GM18861 (cell line): Measurements from ENCODE around the gene ZNF438.
"Not testable (repeated sequence)": the region's sequence is repeated elsewhere in the genome, so short reads cannot be mapped to it uniquely, and the experiment has no call there.

Experiments
- ATAC-seq: cut with Tn5 transposase; IDR thresholded peaks from one replicate; pipeline ENCODE4 v1.9.1; 2021; ENCODE audit not compliant: unreplicated experiment

Gene ZNF438

GRCh38 chr10:31031558-31032257, at the start of gene ZNF438:
Gene ZNF438, minus strand, starts transcription at chr10:31031865. Its CDS starts 154,831 bp downstream, at chr10:30877034.
- ATAC-seq: peak; percentile 77

GRCh38 chr10:31076610-31076988, 44.9 kb upstream of the ZNF438 start:
- ATAC-seq: no peak

- no peak for ATAC-seq
Measured at GRCh38 chr10:31075881-31076609, 44.4 kb upstream of the ZNF438 start.

DNA sequence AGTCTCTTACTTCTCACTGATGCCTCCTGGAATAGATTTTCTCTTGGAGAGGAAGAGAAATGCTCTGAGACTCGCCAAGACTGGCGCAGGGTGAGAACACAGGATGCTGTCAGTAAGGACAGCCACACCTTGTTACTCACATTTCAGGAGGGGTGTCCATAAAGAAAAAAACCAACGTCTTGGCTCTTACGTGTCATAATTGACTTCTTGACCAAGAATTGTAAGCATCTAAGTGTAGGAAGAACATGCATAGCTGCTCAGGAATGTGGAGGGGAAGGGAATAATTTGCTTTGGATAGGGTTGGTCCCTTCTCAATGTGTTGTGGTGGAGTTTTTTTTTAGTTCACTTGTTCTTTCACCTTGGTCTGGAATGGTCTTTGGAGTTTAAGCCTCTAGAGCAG, 43.8 kb upstream of the ZNF438 start:
- no peak for ATAC-seq

DNA sequence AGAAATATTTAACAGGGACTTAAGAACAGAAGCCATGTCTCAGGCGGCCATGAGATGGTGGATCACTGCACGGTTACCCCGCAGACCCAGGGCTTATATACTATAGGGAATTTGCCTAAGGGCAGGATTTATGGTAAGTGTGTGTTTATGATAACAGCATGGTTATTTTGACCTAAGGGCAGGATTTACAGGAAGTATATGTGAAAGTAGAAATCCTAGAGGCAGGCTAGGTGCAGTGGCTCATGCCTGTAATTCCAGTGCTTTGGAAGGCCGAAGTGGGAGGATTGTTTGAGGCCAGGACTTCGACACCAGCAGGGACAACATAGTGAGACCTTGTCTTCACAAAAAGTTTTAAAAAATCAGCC, 43.0 kb upstream of the ZNF438 start:
- ATAC-seq: no peak

- ATAC-seq: no peak
Measured at GRCh38 chr10:31073996-31074721, 42.5 kb upstream of the ZNF438 start.

GRCh38 chr10:31073211-31073610, 41.5 kb upstream of the ZNF438 start:
- ATAC-seq: no peak

DNA sequence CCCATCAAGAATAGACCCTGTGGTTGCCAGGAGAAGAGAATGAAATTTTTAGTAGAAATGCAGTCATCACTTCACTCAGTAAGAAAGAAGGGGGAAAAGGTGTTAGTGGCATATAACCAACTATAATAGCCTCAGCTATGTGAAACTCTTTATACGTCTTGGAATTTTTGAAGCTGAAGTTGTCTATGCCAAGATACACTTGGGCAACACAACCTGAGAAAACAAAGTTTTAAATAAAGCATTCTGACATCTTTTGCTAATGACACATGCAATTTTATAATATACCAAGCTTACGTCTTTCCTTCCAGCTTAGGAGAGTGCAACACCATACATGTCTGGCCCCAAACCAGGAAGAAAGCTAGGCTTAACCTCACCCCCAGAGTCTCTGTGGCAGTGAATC, 40.8 kb upstream of the ZNF438 start:
- no peak for ATAC-seq

- no peak for ATAC-seq
Measured at GRCh38 chr10:31071232-31072005, 39.8 kb upstream of the ZNF438 start.

DNA sequence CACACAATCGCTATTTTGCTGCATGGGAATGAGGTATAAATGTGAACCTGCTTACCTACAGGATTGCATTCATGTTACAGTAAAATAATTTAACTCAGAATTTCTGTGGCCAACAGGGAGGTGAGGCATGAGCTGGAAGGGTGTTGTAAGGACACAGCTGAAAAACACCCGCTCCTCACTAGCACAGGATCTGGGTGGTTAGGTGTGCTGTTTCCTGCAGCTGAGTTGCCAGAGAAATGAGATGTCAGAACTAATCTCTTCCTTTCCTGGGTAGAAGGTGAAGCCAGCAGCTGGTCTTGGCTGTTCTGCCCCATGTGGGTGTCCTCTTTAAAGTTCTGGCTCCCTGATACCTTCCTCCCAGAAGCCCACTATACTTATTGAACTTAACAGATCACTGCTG, 39.0 kb upstream of the ZNF438 start:
- ATAC-seq: no peak

DNA sequence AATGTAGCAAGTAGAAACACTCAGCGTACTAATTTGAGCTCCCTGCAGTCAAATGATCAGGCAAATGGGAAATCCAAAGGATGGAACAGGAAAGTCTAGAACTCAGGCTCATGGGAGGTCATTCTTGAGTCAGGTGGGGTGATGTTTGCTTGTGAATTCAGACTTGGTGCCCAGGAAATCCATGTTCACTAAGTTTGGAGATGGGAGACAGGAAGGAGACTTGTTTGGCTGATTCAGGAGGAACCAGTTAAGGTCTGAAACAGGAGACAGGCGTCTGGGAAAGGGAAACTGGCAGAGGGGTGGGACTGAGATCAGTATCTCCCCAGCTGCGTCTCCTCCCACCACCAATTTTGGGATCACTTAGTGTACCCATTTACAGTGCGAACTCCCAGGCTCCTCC, 38.4 kb upstream of the ZNF438 start:
- no peak for ATAC-seq

GRCh38 chr10:31069411-31069810, 37.7 kb upstream of the ZNF438 start:
- ATAC-seq: no peak

DNA sequence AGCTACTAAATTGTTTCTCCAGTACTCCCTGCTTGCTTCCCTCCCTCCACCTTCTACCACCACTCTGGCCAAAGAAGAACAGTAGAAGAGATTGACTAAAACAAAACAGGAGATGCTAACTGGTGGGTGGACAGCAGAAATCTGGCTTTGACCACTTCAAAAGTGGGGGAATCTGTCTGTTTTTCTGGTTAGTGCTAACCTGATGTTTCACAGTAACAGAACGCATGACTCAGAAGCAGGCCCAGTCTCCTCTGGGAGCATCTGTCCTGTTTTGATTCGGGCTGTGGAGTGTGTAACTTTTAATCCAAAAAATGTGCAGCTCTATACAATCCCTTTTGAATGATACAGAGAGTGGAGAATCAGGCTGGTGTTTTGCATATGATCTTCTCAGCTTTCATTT, 32.7 kb upstream of the ZNF438 start:
- ATAC-seq: no peak

DNA sequence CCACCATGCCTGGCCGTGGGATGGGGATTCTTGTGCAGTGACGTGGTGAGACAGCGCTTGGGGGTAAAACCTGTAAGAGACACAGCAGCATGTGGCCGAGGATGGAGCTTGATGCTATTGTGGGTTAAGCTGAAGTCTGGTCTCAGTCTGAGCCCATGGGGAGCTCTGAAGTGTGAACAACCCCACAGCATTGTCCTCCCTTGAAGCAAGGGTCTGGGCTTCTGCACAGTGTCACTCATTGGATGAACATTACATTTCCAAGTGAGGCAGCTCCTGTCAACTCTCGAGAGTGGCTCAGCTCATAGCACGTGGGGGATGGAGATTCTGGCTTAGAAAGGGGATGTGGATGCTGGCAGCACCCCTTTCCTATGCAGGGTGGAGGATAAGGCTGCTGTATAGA, 32.2 kb upstream of the ZNF438 start:
- no peak for ATAC-seq

DNA sequence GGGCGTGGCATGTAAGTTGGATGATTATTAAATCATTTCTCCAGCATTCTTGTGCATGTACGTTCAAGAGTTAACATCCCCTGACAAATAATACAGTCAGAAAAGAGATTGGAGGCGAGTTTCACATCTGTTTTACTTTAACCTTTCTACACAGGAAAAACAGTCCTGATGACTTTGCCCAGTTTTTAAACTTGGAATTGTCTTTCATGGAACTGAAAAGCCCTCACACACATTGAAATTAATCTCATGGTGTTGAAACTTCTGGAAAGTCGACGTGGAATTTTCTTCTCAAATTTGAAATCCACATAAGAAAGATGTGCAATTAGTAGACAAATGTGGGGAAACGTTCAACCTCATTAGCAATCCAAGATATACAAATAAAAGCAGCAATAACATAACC, 31.2 kb upstream of the ZNF438 start:
- ATAC-seq: no peak

- ATAC-seq: no peak
Measured at GRCh38 chr10:31061941-31062340, 30.3 kb upstream of the ZNF438 start.

GRCh38 chr10:31058795-31059703, 27.4 kb upstream of the ZNF438 start:
- ATAC-seq: no peak

GRCh38 chr10:31056678-31057077, 25.0 kb upstream of the ZNF438 start:
- not testable (repeated sequence) for ATAC-seq

DNA sequence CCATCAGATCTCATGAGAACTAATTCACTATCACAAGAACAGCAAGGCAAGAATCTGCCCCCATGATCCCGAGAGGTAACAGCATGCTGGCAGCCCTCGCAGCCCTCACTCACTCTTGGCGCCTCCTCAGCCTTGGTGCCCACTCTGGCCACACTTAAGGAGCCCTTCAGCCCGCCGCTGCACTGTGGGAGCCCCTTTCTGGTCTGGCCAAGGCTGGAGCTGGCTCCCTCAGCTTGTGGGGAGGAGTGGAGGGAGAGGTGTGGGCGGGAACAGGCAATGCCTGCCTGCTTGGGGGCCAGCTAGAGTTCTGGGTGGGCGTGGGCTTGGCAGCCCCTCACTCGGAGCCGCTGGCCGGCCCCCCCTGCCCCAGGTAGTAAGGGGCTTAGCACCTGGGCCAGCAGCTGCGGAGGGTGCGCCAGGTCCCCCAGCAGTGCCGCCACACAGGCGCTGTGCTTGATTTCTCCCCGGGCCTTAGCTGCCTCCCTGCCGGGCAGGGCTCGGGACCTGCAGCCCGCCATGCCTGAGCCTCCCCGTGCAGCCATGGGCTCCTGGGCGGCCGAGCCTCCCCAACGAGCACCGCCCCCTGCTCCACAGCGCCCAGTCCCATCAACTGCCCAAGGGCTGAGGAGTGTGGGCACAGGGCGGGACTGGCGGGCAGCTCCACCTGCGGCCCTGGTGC, 24.0 kb upstream of the ZNF438 start:
- ATAC-seq: no peak

DNA sequence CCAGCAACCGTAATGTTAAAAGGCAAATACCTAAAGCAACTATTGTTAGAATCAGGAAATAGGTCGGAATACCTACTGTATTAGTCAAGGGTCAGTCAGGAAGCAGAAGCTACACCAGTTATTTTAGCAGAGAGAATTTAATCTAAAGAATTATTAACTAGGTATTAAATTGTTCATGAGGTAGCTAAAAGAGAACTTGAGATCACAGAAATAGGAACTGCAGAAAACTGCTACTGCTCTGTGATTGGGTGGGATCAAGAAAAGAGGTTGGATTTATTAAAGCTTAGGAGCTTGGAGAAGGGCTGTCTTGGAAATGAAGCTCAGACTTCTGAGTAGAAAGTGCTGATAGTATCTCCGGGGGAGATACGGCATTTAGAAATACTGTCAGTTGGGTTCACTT, 20.0 kb upstream of the ZNF438 start:
- no peak for ATAC-seq
